GM12865 (cell line): Measurements from ENCODE around the gene SEC61G.

ENCODE experiments used
- DNase-seq: peaks from one replicate; pipeline ENCODE4 v3.0.0; 2010; ENCODE audit warnings: low read depth
- H3K4me3 ChIP-seq: 2 replicates; pipeline ENCODE4 v1.5.1; 2011; ENCODE audit warnings: mild to moderate bottlenecking, low read depth, low read length, control low read depth
- TF ChIP-seq, protein P1 (sequence below): IDR thresholded peaks from 2 replicates; pipeline ENCODE4 v1.5.1; 2011; ENCODE audit warnings: low read length, control low read depth, low read depth, inconsistent platforms; ENCODE audit not compliant: insufficient read depth; ENCODE audit errors: missing control alignments

The SEC61G gene

DNA sequence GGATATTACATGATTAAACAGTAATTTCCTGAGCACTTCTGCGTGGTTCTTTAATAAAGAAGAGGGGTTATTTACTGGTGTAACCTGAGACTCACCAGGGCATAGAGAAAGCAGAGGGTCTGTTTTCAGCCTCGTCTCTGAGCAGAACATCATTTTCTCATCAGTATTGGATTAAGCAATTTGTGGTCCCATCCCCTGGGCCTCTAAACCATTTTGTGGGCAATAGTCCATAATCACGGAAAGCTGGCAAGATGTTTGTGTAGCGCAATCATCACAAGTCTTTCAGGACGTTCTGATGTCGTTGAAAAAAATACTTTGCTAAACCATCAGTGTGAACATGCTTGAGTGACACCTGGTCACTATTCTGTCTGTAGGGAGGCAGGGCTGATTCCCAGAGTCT lies 37.1 kb upstream of the SEC61G start:
- DNase-seq: no peak
- TF ChIP-seq, protein P1, sequence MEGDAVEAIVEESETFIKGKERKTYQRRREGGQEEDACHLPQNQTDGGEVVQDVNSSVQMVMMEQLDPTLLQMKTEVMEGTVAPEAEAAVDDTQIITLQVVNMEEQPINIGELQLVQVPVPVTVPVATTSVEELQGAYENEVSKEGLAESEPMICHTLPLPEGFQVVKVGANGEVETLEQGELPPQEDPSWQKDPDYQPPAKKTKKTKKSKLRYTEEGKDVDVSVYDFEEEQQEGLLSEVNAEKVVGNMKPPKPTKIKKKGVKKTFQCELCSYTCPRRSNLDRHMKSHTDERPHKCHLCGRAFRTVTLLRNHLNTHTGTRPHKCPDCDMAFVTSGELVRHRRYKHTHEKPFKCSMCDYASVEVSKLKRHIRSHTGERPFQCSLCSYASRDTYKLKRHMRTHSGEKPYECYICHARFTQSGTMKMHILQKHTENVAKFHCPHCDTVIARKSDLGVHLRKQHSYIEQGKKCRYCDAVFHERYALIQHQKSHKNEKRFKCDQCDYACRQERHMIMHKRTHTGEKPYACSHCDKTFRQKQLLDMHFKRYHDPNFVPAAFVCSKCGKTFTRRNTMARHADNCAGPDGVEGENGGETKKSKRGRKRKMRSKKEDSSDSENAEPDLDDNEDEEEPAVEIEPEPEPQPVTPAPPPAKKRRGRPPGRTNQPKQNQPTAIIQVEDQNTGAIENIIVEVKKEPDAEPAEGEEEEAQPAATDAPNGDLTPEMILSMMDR: no peak
- no peak overlapping the region for H3K4me3 ChIP-seq

GRCh38 chr7:54792383-54792782 lies 33.4 kb upstream of the SEC61G start:
- no peak overlapping the region for H3K4me3 ChIP-seq
- no peak for DNase-seq
- TF ChIP-seq, protein P1: no peak

DNA sequence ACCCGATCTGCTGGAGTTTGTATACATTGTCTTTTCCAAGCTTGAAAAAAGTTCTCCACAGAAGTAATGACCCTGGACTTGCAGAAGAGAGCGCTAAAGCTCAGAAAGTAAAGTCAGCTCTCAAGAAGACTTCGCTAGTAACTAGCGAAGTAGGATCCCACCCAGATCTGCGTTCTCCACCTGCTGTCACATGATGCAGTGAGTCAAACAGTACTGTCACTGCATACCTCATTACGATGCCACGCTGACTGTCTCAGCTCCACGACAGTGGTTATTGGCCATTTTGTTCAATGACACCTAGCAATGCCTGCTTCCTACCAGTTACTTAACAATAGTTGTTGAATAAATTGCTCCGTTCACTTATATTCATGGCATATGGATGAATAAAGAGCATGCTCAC lies 29.7 kb upstream of the SEC61G start:
- H3K4me3 ChIP-seq: no peak overlapping the region
- DNase-seq: peak; percentile 65
- TF ChIP-seq, protein P1: peak; percentile 51

- TF ChIP-seq, protein P1: no peak
- no peak overlapping the region for H3K4me3 ChIP-seq
- no peak for DNase-seq
These were observed 26.2 kb upstream of the SEC61G start for GRCh38 chr7:54785261-54785660.

- no peak overlapping the region for H3K4me3 ChIP-seq
- TF ChIP-seq, protein P1: no peak
- DNase-seq: no peak
These were observed 24.9 kb upstream of the SEC61G start for GRCh38 chr7:54783952-54784351.

GRCh38 chr7:54782829-54783228 lies 23.8 kb upstream of the SEC61G start:
- no peak for DNase-seq
- H3K4me3 ChIP-seq: no peak overlapping the region
- TF ChIP-seq, protein P1: no peak

DNA sequence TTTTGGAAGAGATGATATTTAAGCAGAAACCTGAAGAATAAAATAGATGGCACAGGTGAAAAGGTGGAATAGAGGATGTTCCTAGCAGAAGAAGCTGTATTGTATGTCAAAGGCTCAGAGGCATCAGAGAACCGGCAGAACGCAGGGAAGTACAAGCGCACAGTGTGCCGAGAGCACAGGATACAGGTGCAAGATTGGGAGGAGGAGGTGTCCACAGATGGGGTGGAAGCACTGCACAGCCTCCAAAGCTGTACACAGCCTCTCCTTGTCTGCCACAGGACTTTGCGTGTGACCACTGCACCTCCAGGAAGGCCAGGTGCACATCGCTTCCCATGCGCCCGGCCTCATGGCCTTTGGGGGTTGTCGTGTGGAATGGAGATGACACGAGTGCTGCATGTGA lies 23.3 kb upstream of the SEC61G start:
- TF ChIP-seq, protein P1: no peak
- no peak for DNase-seq
- H3K4me3 ChIP-seq: no peak overlapping the region
